ENCODE measurements around the gene ACOT2. TPM values are rescaled to one million over a fixed set of nuclear protein-coding genes. Genes with fewer than 3 reads are reported as not detected.
A peak's percentile ranks its signal among the peaks of the same experiment; 100 is the strongest.
"Not testable (repeated sequence)": the region's sequence is repeated elsewhere in the genome, so short reads cannot be mapped to it uniquely, and the experiment has no call there.

ACOT2 gene
- total and polyA plus RNA-seq, 4 experiments from 2014 or later = 9.4 to 36.4 (median 17.4) TPM

DNA sequence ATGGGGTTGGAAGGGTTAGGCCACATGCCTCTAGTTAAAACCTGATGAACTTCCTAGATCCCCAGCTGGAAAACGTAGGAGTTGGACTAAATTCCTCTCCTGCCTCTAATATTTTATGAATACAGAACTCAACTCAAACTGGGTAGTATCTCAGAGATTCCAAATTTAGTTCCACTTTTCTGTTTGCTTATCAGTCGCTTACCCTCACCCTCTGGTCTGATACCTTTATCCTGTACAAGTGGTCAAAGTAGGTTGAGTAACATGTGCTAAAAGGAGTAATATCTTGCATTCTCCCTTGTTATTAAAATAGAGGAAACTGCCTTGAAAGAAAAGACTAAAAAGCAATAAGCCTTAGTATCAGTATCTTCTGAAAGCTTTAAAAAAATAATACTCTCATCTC, 11.8 kb upstream of the ACOT2 start:
- H3K27ac ChIP-seq (ENCODE audit: low read depth, low read length); H3K4me3 Mint-ChIP-seq; H3K27me3 Mint-ChIP-seq; DNase-seq; H3K4me1 ChIP-seq (ENCODE audit: insufficient read depth, low read length); H3K4me3 ChIP-seq (ENCODE audit: low read length in 2 of 2); H3K9me3 Mint-ChIP-seq; intact Hi-C loops (cut with micrococcal nuclease); H3K9me3 ChIP-seq (ENCODE audit: control insufficient read depth in 1 of 2, low read length in 2 of 2); H3K27me3 ChIP-seq (ENCODE audit: insufficient read depth, low read length); H3K36me3 ChIP-seq (ENCODE audit: insufficient read depth, low read length); H3K36me3 Mint-ChIP-seq; H3K27ac Mint-ChIP-seq; H3K4me1 Mint-ChIP-seq; CTCF ChIA-PET (ENCODE audit: partially characterized antibody); POLR2A ChIA-PET (ENCODE audit: partially characterized antibody): not testable (repeated sequence)

GRCh38 chr14:73558238-73558637, 10.8 kb upstream of the ACOT2 start:
- Mint-ChIP-seq H3K36me3 (peaks cover 4 to 14% of the 10 kb centered on the region in 2 donors), H3K9me3 (peaks cover 0 to 12% (median 7%) of the 10 kb centered on the region in 8 donors)
- H3K4me1 ChIP-seq (ENCODE audit: insufficient read depth, low read length); H3K4me1 Mint-ChIP-seq; H3K27ac ChIP-seq (ENCODE audit: low read depth, low read length); DNase-seq; intact Hi-C loops (cut with micrococcal nuclease); H3K4me3 ChIP-seq (ENCODE audit: low read length in 2 of 2); CTCF ChIA-PET (ENCODE audit: partially characterized antibody); POLR2A ChIA-PET (ENCODE audit: partially characterized antibody); H3K4me3 Mint-ChIP-seq; H3K36me3 ChIP-seq (ENCODE audit: insufficient read depth, low read length); H3K27ac Mint-ChIP-seq; H3K9me3 ChIP-seq (ENCODE audit: control insufficient read depth in 1 of 2, low read length in 2 of 2); H3K27me3 Mint-ChIP-seq; H3K27me3 ChIP-seq (ENCODE audit: insufficient read depth, low read length): not testable (repeated sequence)

DNA sequence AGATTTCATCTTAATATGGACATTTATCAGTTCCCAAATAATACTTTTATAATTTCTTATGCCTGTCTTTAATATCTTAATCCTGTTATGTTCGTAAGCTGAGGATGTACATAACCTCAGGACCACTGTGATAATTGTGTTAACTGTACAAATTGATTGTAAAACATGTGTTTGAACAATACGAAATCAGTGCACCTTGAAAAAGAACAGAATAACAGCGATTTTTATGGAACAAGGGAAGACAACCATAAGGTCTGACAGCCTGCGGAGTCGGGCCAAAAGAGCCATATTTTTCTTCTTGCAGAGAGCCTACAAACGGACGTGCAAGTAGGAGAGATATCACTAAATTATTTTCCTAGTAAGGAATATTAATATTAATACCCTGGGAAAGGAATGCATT, 6.8 kb upstream of the ACOT2 start:
- H3K27ac ChIP-seq (ENCODE audit: low read depth, low read length); DNase-seq; POLR2A ChIA-PET (ENCODE audit: partially characterized antibody); H3K9me3 ChIP-seq (ENCODE audit: control insufficient read depth in 1 of 2, low read length in 2 of 2); H3K27me3 Mint-ChIP-seq; H3K36me3 ChIP-seq (ENCODE audit: insufficient read depth, low read length); intact Hi-C loops (cut with micrococcal nuclease); H3K27me3 ChIP-seq (ENCODE audit: insufficient read depth, low read length); H3K4me3 ChIP-seq (ENCODE audit: low read length in 2 of 2); H3K27ac Mint-ChIP-seq; CTCF ChIA-PET (ENCODE audit: partially characterized antibody); H3K4me3 Mint-ChIP-seq: not testable (repeated sequence)
- peaks cover 15% of the 10 kb centered on the region for H3K4me1 ChIP-seq (ENCODE audit: insufficient read depth, low read length)
- Mint-ChIP-seq H3K9me3 (peaks cover 0 to 12% (median 4%) of the 10 kb centered on the region in 8 donors), H3K4me1 (peaks cover 11 to 21% (median 15%) of the 10 kb centered on the region in 4 donors), H3K36me3 (peaks cover 18 to 25% of the 10 kb centered on the region in 2 donors)

- peak overlapping the region in 1 of 8 donors; percentile 1 for H3K4me3 Mint-ChIP-seq
- H3K36me3 ChIP-seq (ENCODE audit: insufficient read depth, low read length); H3K27me3 ChIP-seq (ENCODE audit: insufficient read depth, low read length); H3K27me3 Mint-ChIP-seq; H3K9me3 ChIP-seq (ENCODE audit: control insufficient read depth in 1 of 2, low read length in 2 of 2); intact Hi-C loops (cut with micrococcal nuclease); DNase-seq; CTCF ChIA-PET (ENCODE audit: partially characterized antibody); H3K27ac ChIP-seq (ENCODE audit: low read depth, low read length); H3K4me3 ChIP-seq (ENCODE audit: low read length in 2 of 2): not testable (repeated sequence)
- H3K4me1 Mint-ChIP-seq = peaks cover 15 to 25% (median 20%) of the 10 kb centered on the region in 4 donors
- H3K27ac Mint-ChIP-seq = peak overlapping the region in 1 of 7 donors; percentile 6
- H3K4me1 ChIP-seq (ENCODE audit: insufficient read depth, low read length) = peaks cover 20% of the 10 kb centered on the region
- peaks cover 0 to 12% (median 4%) of the 10 kb centered on the region in 8 donors for H3K9me3 Mint-ChIP-seq
- POLR2A ChIA-PET (ENCODE audit: partially characterized antibody) = interaction anchor here (0.6 kb wide), 1 partner anchor 48 kb away, joined by 3 read pairs; no protein-coding TSS in a partner anchor
- H3K36me3 Mint-ChIP-seq = peaks cover 18 to 29% of the 10 kb centered on the region in 2 donors
Observed at GRCh38 chr14:73562696-73563095, 6.3 kb upstream of the ACOT2 start.

GRCh38 chr14:73566431-73566830, 2.6 kb upstream of the ACOT2 start:
- H3K4me3 ChIP-seq (ENCODE audit: low read length in 2 of 2); H3K27ac ChIP-seq (ENCODE audit: low read depth, low read length); H3K27ac Mint-ChIP-seq; H3K36me3 ChIP-seq (ENCODE audit: insufficient read depth, low read length); H3K27me3 ChIP-seq (ENCODE audit: insufficient read depth, low read length); H3K27me3 Mint-ChIP-seq; H3K9me3 ChIP-seq (ENCODE audit: control insufficient read depth in 1 of 2, low read length in 2 of 2); intact Hi-C loops (cut with micrococcal nuclease); DNase-seq: not testable (repeated sequence)
- ChIA-PET CTCF (ENCODE audit: partially characterized antibody) (interaction anchor here (4.8 to 5.5 kb wide), 2 partner anchors 46 to 58 kb away, joined by 33 to 90 read pairs; partner anchors contain the start of gene ACOT6), POLR2A (ENCODE audit: partially characterized antibody) (interaction anchor here (1.0 to 4.8 kb wide), 3 partner anchors 25 to 75 kb away, joined by 3 to 71 read pairs (median 48); partner anchors contain the start of genes ACOT4, ACOT6 and RIOX1)
- H3K4me1 ChIP-seq (ENCODE audit: insufficient read depth, low read length) = peaks cover 45% of the 10 kb centered on the region
- Mint-ChIP-seq H3K36me3 (peaks cover 26 to 30% of the 10 kb centered on the region in 2 donors), H3K9me3 (peaks cover 0 to 12% (median 4%) of the 10 kb centered on the region in 8 donors), H3K4me1 (peaks cover 27 to 55% (median 42%) of the 10 kb centered on the region in 4 donors), H3K4me3 (peak overlapping the region in 1 of 8 donors; percentile 1)

- intact Hi-C loops (cut with micrococcal nuclease); H3K9me3 ChIP-seq (ENCODE audit: control insufficient read depth in 1 of 2, low read length in 2 of 2); H3K27me3 ChIP-seq (ENCODE audit: insufficient read depth, low read length); H3K36me3 ChIP-seq (ENCODE audit: insufficient read depth, low read length); H3K9me3 Mint-ChIP-seq; H3K27me3 Mint-ChIP-seq; DNase-seq; H3K27ac ChIP-seq (ENCODE audit: low read depth, low read length); H3K4me3 ChIP-seq (ENCODE audit: low read length in 2 of 2): not testable (repeated sequence)
- H3K27ac Mint-ChIP-seq = peak overlapping the region in 5 of 7 donors; percentile 59 to 98 (median 80)
- POLR2A ChIA-PET (ENCODE audit: partially characterized antibody) = interaction anchor here (1.0 to 4.8 kb wide), 5 partner anchors 25 to 320 kb away, joined by 3 to 71 read pairs (median 3); partner anchors contain the start of genes ACOT4, ACOT6, RIOX1 and ZNF410
- CTCF ChIA-PET (ENCODE audit: partially characterized antibody) = interaction anchor here (1.0 to 5.5 kb wide), 3 partner anchors 23 to 59 kb away, joined by 3 to 90 read pairs (median 33); partner anchors contain the start of gene ACOT6
- peak overlapping the region in 7 of 8 donors; percentile 18 to 95 (median 92) for H3K4me3 Mint-ChIP-seq
- H3K4me1 Mint-ChIP-seq = peaks cover 27 to 55% (median 42%) of the 10 kb centered on the region in 4 donors
- H3K4me1 ChIP-seq (ENCODE audit: insufficient read depth, low read length) = peaks cover 46% of the 10 kb centered on the region
- peaks cover 26 to 27% of the 10 kb centered on the region in 2 donors for H3K36me3 Mint-ChIP-seq
Observed at GRCh38 chr14:73566935-73567334, 2.1 kb upstream of the ACOT2 start.

GRCh38 chr14:73567358-73567757, 1.7 kb upstream of the ACOT2 start:
- H3K9me3 ChIP-seq (ENCODE audit: control insufficient read depth in 1 of 2, low read length in 2 of 2) = no peaks in the 10 kb centered on the region
- Mint-ChIP-seq H3K4me1 (peaks cover 27 to 55% (median 42%) of the 10 kb centered on the region in 4 donors), H3K36me3 (peaks cover 25 to 26% of the 10 kb centered on the region in 2 donors), H3K4me3 (peak overlapping the region; percentile 81 to 96 (median 94)), H3K27me3 (no peaks in the 10 kb centered on the region), H3K27ac (peak overlapping the region; percentile 19 to 98 (median 95)), H3K9me3 (peaks cover 0 to 5% (median 4%) of the 10 kb centered on the region in 8 donors)
- POLR2A ChIA-PET (ENCODE audit: partially characterized antibody) = interaction anchor here (1.0 to 4.8 kb wide), 6 partner anchors 24 to 319 kb away, joined by 3 to 71 read pairs (median 26); partner anchors contain the start of genes ACOT4, ACOT6, RIOX1 and ZNF410
- no peak overlapping the region for H3K27ac ChIP-seq (ENCODE audit: low read depth, low read length)
- no peaks in the 10 kb centered on the region for H3K27me3 ChIP-seq (ENCODE audit: insufficient read depth, low read length)
- CTCF ChIA-PET (ENCODE audit: partially characterized antibody) = interaction anchor here (1.0 to 5.5 kb wide), 3 partner anchors 22 to 59 kb away, joined by 3 to 90 read pairs (median 33); partner anchors contain the start of gene ACOT6
- no peak for DNase-seq
- intact Hi-C loops (cut with micrococcal nuclease) = no loop called here
- H3K4me1 ChIP-seq (ENCODE audit: insufficient read depth, low read length) = peaks cover 46% of the 10 kb centered on the region
- no peaks in the 10 kb centered on the region for H3K36me3 ChIP-seq (ENCODE audit: insufficient read depth, low read length)
- H3K4me3 ChIP-seq (ENCODE audit: low read length in 2 of 2) = peak overlapping the region in 1 of 2 donors; percentile 14

Data from CD4-positive, alpha-beta memory T cell (primary cell).